ENCODE measurements around the gene TFPI.

TFPI gene

DNA sequence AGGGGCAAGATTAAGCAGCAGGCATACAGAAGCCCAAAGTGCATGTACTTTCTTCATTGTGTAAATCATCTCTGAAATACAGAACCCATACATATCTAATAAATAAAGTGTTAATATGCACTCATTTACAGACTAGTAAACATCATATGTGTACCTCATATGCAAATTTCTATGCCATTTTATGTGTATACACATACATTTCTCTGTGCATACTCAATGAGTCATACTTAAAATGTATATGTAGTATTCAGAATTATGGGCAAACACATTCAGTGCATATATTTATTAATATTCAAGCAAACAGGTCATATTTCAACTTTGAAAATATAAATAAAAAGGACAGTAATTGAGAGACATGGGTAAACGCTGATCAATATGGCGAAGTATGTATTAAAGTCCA lies 50.5 kb downstream of the TFPI start:
- DNase-seq: no peak

DNA sequence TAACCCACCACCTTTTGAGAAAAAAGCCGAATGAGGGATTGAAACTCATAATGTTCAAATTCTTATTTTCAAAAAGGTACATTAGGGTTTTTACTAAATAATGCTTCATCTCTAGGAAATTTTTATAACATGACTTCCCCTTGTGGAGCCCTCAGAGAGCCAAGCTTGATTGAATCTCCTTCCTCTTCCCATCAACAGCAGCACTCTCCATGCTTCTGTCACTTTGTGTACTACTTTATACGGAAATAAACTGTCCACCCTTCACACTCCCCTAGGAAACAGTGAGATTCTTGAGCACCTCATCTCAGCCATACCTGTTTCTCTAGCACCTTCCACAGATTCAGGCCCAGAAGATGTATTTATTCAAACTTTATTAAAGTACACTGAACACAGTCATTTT lies 51.8 kb downstream of the TFPI start:
- DNase-seq: no peak

DNA sequence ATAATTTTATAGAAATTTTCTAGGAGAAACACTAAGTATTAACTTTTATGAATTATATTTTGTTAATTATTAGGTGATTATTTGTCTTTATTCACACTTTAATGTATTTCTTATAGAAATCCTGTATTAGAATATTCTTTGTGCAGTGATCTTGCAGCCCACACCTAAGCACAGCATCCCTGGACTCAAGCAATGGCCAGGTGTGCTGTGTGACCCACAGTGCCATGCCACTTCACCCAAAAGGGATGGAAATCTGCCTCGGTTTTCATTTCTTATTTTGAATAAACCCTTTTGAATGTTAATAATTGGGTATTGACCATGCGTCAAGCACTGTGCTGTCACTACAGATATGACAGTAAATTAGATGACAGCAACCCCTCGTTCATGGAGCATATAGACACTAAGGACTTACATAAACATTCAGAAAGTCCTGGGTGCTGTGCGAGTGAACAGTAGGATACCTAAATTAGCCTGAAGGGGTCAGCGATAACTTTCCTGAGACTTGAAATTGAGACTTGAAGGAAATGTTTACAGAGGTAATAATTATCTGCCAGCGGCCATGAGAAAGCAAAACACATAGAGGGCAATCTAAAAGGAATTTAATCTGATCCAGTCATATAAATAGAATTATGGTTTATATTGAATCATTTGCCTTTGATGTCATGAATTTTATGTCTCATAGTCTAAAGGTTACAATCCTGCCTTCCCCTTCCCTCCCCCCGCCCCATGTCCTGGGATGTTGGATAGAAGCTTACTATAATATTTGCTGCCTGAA lies 53.5 kb downstream of the TFPI start:
- DNase-seq: no peak

DNA sequence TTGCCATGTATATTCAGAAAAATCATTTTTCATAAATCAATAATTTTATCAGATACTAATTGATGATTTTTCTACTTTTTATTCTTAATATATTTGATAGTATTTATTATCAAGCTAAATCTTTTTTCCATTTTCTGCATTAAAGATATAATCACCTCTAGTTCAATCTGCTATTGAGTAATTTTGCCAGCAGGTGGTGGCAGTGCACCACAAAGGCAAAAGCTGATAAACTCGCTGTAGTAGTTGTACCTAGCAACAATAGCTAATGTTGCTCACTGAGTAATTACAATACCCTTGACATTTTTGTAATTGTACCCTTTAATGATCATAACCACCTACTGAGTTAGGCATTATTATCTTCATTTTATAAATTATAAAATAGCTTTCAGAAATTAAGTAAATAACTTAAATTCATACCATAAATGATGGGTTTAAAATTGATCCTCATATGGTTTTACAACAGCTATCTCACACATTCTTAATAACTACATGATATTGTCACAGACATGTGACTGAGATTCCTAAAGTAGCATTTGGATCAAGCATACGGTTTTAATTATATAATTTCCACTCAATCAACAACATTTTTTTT lies 54.2 kb downstream of the TFPI start:
- DNase-seq: no peak

DNA sequence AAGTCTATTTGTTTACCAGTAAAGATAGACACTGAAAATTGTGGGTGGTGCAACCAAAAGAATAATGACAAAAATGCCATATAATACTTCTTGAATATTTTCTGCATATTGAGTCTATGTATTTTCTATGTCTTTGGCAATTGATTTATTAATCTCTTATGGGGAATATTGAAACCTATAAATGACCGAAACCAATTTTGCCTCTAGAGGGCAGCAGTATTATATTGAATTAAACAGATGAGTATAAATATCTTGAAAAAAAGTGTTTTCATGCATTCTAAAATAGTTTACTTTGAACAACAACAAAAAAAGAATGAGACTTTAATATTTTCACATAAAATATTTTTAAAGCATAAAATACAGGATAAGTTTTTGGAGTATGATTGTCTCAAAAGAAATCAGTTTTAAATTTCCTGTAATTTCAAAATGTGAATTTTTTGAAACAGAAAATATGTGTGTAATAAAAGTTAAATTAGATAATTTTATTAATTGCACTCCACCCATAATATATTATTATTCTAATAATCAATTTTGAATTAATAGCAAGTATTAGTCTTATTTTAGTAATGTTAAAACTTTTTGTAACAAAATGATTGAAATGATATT lies 56.3 kb downstream of the TFPI start:
- no peak for DNase-seq

DNA sequence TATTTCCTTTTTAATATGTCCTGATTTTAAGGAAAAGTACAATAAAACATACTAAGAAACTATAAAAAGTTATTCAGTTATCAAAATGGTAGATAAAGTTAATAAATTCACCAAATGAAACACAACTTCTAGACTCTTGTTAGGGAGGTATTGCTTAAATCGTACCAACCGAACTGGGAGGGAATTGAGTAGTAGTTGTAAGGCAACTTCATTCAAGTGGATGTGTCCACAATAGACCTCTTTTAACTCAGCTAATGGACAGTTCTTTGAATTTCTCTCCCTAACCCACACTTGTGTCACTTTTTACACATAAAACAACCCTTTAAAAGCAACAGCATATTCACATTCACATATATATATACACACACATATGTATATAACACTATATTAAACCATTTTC lies 57.1 kb downstream of the TFPI start:
- no peak for DNase-seq

DNA sequence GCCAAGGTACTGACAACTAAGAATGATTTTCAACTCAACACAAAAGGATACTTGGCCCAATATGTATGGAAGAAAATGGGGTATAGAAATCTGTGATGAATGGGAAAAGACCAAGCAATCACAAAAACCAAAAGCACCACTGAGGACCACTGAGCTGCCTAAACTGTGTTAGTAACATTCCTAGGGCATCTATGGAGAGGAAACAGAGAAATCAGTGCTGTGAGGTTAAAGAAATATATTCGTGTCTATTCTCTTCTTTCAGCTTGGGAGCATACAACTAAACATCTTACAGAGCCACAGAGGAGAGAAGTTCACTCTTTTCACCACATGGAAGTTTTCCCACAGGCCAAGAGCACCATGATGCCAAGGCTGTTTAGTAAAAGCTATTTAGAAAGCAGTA lies 58.9 kb downstream of the TFPI start:
- DNase-seq: no peak

DNA sequence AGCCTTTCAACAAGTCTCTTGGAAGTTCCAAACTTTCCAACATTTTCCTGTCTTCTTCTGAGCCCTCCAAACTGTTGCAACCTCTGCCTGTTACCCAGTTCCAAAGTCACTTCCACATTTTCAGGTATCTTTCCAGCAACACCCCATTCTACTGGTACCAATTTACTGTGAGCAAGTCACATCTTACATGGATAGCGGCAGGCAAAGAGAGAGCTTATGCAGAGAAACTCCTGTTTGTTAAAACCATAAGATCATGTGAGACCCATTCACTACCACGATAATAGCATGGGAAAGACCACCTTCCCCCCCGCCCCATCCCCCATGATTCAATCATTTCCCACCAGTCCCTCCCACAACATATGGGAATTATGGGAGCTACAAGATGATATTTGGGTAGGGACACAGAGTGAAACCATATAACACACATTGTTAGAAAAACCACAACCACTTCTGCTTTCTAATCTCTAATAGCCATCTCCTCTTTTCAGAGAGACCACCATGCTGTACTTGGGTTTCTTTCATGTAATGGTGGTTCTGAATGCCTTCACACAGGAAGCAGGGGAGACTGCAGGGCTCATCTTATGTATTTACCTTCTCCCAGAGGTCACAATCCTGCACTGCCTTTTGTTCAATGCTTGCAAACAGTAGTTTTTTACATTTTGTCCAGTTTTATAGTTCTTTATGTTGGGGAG lies 60.2 kb downstream of the TFPI start:
- no peak for DNase-seq

DNA sequence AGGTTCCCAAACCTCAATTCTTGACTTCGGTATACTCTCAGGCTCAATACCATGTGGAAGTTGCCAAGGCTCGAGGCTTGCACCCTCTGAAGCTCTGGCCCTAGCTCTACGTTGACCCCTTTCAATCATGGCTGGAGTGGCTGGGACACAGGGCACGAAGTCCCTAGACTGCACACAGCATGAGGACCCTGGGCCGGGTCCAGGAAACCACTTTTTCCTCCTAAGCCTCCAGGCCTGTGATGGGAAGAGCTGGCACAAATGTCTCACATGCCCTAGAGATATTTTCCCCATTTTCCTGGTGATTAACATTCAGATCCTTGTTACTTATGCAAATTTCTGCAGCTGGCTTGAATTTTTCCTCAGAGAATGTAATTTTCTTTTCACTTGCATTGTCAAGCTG lies 61.1 kb downstream of the TFPI start:
- no peak for DNase-seq

DNA sequence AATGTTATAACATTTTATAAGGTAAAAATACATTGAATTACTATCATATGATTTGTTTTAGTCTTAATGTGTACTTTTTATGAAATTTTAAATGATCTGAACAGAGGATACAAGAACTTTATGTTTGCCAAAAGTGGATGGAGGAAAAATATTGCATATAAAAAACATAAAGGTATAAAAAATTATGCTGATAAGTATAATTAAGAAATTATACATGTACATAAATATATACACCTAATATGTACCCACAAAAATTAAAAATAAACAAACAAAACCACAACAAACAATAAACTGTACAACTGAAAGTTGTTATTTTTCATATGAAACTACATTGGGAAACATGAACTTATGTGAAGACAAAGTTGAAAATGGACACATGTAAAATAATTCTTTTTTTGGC lies 68.0 kb downstream of the TFPI start:
- no peak for DNase-seq

DNA sequence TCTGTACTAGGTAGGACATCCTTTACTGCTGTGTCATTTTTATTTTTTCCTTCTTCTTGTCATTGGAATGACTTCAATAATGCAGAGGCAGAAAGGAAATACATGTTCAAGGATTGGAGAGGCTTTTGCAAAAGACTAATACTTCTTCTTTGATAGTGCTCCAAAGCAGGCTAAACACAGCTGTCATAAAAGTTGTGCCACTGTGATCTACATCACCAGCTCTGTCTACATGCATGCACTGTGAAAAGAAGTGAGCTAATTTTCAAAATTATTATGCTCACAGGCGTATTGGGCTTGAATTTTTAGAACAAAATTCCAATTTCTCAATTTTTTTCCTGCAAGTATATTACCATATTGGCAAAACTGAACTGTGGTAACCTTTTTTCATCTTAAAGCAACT lies 68.7 kb downstream of the TFPI start:
- no peak for DNase-seq

DNA sequence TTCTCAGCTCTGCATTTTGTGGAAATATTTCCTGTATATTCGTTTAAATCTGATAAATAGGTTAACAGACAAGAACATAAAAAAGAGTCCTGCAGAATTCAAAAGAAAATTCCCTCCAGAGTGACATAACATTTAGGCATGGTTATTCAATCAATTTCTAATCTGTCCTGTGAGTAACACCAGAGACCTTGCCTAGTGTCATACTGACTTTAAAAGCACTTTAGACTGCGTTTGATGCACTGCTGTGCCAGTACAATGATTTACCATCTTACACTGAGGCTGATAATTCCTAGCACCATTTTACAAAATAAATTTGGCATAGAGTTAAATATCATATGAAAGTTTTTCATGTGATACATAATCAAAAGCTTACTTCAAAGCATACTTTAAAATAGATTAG lies 70.7 kb downstream of the TFPI start:
- DNase-seq: no peak

DNA sequence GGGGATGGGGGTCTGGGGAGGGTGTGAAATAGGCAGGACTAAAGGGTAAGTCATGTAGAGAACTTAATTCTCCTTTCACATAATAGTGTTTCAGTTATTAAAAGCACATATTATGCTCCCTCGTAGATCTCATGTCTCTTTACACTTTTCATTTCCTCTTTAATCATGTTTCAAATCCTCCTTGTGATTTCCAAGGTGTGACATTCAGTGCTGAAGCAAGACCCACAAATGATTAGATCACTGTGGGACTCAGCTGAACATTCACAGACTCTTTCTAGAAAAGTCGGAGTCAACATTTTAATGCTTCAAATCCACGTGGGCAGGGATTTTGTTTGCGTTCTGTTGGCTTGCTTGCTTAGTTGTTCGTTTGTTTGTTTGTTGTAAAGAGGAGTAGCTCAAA lies 71.4 kb downstream of the TFPI start:
- DNase-seq: no peak

DNA sequence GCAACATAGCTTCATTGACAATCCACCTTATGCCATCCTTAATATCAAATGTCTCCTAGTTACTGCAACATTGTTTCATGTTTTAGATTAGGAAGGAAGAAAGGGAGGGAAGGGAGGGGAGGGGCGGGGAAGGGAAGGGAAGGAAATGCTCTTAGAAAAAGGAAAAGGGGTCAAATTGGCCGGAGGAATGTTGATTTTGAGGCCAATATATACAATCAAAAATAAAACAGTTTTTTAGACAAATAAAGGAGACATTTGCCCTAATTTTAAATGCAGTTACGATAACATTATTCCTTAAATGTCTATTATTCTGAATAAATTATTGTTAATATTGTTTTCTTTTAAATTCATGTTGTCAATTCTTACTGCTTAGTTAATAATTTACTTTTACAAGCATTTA lies 72.7 kb downstream of the TFPI start:
- DNase-seq: no peak

DNA sequence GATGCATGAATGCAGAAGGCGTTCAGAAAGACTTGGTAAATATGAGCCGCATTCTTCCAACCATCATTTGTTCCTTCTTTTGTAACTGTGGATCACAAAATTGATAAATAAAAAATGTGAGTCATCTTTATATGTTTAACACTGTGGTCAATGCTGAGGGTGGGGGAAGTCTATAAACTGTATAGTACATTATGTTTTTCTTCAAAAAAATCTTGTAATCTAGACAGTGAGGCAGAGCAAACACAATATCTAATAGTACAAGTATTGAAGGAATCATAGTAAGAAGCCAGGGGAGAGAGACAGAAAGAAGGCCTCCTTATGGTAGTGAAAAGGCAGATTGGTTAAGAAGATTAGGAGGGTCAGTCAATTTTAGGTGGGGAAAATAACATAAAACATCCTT lies 75.5 kb downstream of the TFPI start:
- DNase-seq: no peak

DNA sequence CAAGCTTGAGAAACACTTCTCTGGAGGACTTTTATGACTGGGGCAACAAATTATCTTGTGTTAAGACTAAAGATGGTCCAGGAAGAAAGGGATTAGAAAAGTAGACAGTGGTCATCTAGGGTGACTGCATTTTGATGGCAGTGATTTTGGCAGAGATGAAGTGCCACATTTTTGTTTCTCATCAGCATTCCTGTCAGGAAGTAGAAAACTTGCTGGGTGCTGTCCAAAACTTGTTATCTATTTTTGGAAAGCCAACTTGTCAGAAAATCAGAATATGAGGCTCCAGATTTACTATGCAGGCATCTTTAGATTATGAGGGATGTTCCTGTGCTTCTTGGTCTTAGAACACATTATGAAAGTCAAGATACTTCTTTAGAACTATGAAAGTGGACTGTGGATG lies 77.2 kb downstream of the TFPI start:
- DNase-seq: no peak

DNA sequence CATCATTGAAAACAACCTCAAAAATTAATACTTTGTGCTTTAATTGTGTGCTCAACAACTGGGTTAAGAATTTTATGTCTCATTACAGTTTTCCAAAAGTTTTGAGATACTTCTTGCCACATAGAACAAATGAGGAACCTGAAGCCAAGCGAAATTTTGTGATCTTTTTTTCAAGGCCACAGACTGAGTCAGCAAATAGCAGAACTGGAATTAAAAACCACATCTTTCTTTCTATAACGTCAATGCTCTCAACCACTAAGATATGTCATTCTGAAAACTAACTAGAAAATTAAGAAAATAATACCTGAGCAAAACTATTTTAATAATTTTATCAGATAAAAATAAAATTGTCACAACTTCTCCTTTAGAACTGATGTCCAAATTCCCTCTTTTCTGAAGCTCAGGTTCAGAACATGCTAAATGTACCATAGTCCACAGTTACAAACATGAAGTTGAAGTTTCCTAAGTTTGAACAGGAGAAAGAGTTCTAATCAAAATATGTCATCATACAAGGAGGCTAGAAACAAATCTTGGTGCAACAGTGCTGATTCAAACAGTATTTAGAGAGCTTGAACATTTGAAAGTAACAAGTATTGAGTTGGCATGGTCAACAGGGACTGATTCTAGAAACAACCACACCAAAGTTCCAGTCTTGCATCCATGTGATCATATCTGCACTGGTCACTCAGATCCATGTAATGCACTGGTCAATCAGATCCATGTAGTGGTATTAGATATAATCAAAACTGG lies 78.6 kb downstream of the TFPI start:
- DNase-seq: no peak

DNA sequence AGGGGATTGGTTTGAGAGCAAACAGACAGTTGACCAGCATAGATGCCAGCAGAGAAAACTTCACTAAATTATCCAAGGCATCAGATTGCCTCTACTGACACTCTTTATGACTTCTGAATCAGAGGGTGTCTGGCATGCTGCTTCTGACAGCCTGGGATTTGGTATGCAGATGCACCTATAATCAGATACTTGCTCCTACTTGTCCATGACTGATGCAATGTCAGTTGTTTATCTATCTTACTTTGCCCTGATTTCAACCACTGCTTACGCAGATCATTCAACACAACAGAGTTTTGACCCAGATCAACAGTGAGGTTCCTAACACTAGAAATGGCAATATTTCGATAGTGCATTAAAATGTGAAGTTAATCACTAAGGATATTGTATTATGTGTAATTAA lies 83.5 kb downstream of the TFPI start:
- DNase-seq: no peak

DNA sequence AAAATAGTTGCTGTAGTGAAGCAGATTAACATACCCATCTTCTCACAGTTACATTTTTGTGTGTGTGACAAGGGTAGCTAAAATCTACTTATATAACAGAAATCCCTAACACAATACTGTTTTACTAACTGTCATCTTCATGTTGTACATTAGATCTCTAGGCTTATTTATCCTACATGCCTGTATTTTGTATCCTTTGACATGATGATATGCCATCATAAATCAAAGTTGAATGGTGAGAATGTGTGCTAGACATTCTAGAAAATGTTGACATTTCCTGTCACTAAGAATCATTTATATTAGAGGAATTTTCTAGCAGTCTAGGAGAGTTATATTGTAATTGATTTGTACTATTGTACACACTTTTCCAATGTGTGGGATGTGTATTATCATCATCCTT lies 84.7 kb downstream of the TFPI start:
- DNase-seq: no peak

DNA sequence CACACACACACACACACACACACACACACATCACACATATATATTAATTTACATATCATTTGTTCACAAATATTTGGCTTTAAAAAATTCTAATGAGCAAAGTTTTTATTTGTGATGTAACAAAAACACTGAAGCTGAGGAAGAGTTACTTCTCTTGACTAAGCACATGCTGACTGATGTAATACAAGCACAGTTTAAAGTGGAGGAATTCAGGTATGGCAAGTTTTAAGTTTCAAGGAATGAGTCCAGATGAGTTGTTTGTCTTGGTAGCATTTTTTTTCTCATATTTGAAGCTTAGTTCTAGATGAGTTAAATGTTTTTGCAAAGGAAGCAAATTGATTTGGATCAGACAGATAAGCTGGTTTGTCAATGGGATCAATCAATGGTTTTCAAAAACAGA lies 86.0 kb downstream of the TFPI start:
- no peak for DNase-seq

DNA sequence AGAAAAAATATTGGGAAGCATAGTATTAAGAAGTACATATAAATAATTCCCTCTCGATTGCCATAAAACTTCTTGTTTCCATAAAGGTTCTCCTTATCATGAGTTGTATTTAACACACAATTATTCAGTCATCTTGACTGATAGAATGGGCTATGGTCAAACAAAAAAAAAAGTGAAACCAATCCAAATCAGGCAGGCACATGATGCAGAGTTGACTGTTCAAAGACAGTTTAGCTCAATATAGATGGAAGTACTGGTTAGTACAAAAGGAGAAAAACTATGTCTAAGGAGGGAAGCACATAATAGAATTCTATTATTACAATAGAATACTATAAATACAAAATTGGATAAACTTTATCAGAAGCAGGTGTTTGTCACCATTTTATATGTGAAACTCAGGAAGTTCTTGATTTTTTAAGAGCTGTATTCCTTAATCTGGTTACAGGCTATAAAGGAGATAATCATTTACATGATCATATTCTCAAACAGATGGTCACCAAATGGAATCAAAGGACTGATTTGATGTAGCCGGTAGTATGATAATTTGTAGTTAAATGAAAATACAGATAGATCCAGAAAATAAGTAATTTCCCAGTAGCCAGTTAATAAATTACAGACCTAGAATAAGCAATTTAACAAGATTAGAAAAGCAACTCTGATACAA lies 88.0 kb downstream of the TFPI start:
- no peak for DNase-seq

DNA sequence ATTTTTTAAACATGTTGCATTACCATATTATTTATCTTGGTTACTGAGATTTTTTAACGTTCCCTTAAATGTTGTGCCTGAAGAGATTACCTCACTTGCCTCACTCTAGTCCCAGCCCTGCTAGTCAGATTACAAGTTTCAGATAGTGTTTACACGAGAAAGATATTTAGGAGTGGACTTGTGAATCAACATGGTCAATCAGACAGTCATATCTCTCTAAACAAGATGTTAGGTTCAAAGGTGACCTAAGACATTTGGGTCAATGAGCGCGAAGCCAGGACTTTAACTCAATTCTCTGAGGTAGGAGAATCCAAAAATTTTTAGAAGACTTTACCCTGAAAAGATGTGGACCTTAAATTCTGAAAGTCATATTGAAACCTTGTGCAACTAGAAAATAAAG lies 91.4 kb downstream of the TFPI start:
- no peak for DNase-seq

Measured in activated T-cell treated with anti-CD3 and anti-CD28 coated beads for 4 hours (primary cell).